Neural progenitor cell (in vitro differentiated cells): Measurements from ENCODE around the gene SPATA6. TPM values are rescaled to one million over a fixed set of nuclear protein-coding genes. Genes with fewer than 3 reads are reported as not detected.
"Not testable (repeated sequence)": the region's sequence is repeated elsewhere in the genome, so short reads cannot be mapped to it uniquely, and the experiment has no call there.

Source experiments
- DNase-seq: peaks from one replicate; pipeline ENCODE4 v3.0.0-alpha.2; 2016; ENCODE audit warnings: low spot score
- H2AFZ ChIP-seq: fragments of 200-600 bp; sonication (generic); replicated peaks from 2 replicates; pipeline ENCODE4 v1.6.1; 2016; ENCODE audit warnings: antibody characterized with exemption
- H3F3A ChIP-seq: fragments of 200-600 bp; sonication (generic); 2 replicates; pipeline ENCODE4 v1.6.1; 2016; ENCODE audit warnings: antibody characterized with exemption, low read depth
- H3K27ac ChIP-seq: fragments of 200-600 bp; sonication (generic); 2 replicates; pipeline ENCODE4 v1.5.1; 2016; ENCODE audit warnings: mild to moderate bottlenecking
- H3K27me3 ChIP-seq: fragments of 200-600 bp; sonication (generic); 2 replicates; pipeline ENCODE4 v1.6.1; 2016; ENCODE audit warnings: mild to moderate bottlenecking, moderate library complexity
- H3K36me3 ChIP-seq: fragments of 200-600 bp; sonication (generic); 2 replicates; pipeline ENCODE4 v1.5.1; 2016
- H3K4me1 ChIP-seq: fragments of 200-600 bp; sonication (generic); 2 replicates; pipeline ENCODE4 v1.6.1; 2016; ENCODE audit warnings: mixed run types
- H3K4me2 ChIP-seq: fragments of 200-600 bp; sonication (generic); 2 replicates; pipeline ENCODE4 v1.6.1; 2016
- H3K4me3 ChIP-seq: fragments of 200-600 bp; sonication (generic); 2 replicates; pipeline ENCODE4 v1.5.1; 2016
- H3K79me2 ChIP-seq: fragments of 200-600 bp; sonication (generic); 2 replicates; pipeline ENCODE4 v1.6.1; 2016; ENCODE audit warnings: low read depth
- H3K9ac ChIP-seq: fragments of 200-600 bp; sonication (generic); 2 replicates; pipeline ENCODE4 v1.6.1; 2016
- H3K9me3 ChIP-seq: fragments of 200-600 bp; sonication (generic); 2 replicates; pipeline ENCODE4 v1.5.1; 2016; ENCODE audit warnings: low read depth
- H4K20me1 ChIP-seq: fragments of 200-600 bp; sonication (generic); 2 replicates; pipeline ENCODE4 v1.6.1; 2016; ENCODE audit warnings: low read depth
- H3K27ac Mint-ChIP-seq: 3 replicates; pipeline ENCODE4 v1.8.0; 2021; ENCODE audit warnings: mixed read lengths
- H3K27me3 Mint-ChIP-seq: 2 replicates; pipeline ENCODE4 v1.8.0; 2022; ENCODE audit warnings: low read depth, mild to moderate bottlenecking, inconsistent platforms, moderate library complexity, mixed read lengths; ENCODE audit not compliant: insufficient read depth
- H3K36me3 Mint-ChIP-seq: 3 replicates; pipeline ENCODE4 v1.8.0; 2021; ENCODE audit warnings: mixed read lengths
- H3K4me1 Mint-ChIP-seq: 3 replicates; pipeline ENCODE4 v1.8.0; 2021; ENCODE audit warnings: mixed read lengths
- H3K4me3 Mint-ChIP-seq: 3 replicates; pipeline ENCODE4 v1.8.0; 2021; ENCODE audit warnings: mild to moderate bottlenecking, moderate library complexity, mixed read lengths
- H3K9me3 Mint-ChIP-seq: 3 replicates; pipeline ENCODE4 v1.8.0; 2020; ENCODE audit warnings: mixed read lengths
- EZH2 ChIP-seq: fragments of 200-600 bp; sonication (generic); IDR thresholded peaks from 2 replicates; pipeline ENCODE4 v1.6.1; 2017; ENCODE audit warnings: antibody characterized with exemption, mild to moderate bottlenecking, moderate library complexity
- EZH2phosphoT487 ChIP-seq: fragments of 200-600 bp; sonication (generic); IDR thresholded peaks from 2 replicates; pipeline ENCODE4 v1.6.1; 2017; ENCODE audit warnings: antibody characterized with exemption
- total RNA-seq: library from RNA; depleted of rRNA; stranded (reverse); fragments of >200 nt; gene quantifications from 2 replicates; pipeline ENCODE4 v1.2.3, GENCODE V29; 2015; ENCODE audit warnings: low replicate concordance
- TF ChIP-seq, protein P1 (sequence below): fragments of 200-600 bp; sonication (generic); IDR thresholded peaks from 2 replicates; pipeline ENCODE4 v1.5.1; 2017; ENCODE audit warnings: antibody characterized with exemption, mild to moderate bottlenecking

SPATA6 gene
- total RNA-seq, 1 donor from 2014 or later = 33.5 TPM

DNA sequence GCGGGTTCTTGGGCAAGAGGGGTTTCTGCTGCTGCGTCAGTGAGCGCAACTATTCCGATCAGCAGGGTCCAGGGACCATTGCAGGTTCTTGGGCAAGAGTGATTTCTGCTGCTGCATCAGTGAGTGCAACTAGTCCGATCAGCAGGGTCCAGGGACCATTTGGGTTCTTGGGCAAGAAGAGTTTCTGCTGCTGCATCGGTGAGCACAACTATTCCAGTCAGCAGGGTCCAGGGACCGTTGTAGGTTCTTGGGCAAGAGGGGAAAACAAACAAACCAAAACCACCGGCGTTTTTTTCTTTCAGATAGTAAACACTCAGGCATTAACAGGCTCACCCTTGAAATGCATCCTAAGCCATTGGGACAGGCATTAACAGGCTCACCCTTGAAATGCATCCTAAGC, 32.6 kb downstream of the SPATA6 start:
- H3K4me3 Mint-ChIP-seq = no peak overlapping the region
- no peaks in the 10 kb centered on the region for H3K36me3 ChIP-seq

DNA sequence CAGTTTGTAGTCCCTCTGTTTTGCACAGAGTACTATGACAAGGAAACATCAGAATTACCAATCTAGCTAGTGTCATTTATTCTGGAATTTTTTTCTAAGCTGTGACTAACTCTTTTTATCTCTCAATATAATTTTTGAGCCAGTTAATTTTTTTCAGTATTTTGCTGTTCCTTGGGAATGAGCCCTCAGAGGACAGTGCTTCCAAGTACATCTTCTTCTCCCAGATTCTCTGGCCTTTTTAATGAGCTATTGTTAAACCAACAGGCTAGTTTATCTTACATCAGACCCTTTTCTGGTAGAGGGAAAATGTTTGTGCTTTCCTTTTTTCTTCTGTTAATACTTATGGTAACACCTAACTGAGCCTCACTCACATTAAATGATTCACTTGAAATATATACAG, 34.6 kb downstream of the SPATA6 start:
- H4K20me1 ChIP-seq, H3K27me3 Mint-ChIP-seq, DNase-seq, H3K4me1 Mint-ChIP-seq, H3K4me3 ChIP-seq, H2AFZ ChIP-seq, H3F3A ChIP-seq, H3K4me3 Mint-ChIP-seq, H3K9me3 Mint-ChIP-seq, H3K27me3 ChIP-seq, H3K4me2 ChIP-seq, H3K27ac Mint-ChIP-seq, H3K79me2 ChIP-seq, H3K9me3 ChIP-seq, H3K27ac ChIP-seq, H3K9ac ChIP-seq, H3K4me1 ChIP-seq, H3K36me3 ChIP-seq: not testable (repeated sequence)
- H3K36me3 Mint-ChIP-seq = peaks cover 36% of the 10 kb centered on the region

More for the DNA sequence above, 32.6 kb downstream of the SPATA6 start:
- H3K27me3 ChIP-seq = no peaks in the 10 kb centered on the region
- TF ChIP-seq, protein P1, sequence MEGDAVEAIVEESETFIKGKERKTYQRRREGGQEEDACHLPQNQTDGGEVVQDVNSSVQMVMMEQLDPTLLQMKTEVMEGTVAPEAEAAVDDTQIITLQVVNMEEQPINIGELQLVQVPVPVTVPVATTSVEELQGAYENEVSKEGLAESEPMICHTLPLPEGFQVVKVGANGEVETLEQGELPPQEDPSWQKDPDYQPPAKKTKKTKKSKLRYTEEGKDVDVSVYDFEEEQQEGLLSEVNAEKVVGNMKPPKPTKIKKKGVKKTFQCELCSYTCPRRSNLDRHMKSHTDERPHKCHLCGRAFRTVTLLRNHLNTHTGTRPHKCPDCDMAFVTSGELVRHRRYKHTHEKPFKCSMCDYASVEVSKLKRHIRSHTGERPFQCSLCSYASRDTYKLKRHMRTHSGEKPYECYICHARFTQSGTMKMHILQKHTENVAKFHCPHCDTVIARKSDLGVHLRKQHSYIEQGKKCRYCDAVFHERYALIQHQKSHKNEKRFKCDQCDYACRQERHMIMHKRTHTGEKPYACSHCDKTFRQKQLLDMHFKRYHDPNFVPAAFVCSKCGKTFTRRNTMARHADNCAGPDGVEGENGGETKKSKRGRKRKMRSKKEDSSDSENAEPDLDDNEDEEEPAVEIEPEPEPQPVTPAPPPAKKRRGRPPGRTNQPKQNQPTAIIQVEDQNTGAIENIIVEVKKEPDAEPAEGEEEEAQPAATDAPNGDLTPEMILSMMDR = no peak
- TF ChIP-seq EZH2phosphoT487 (no peak), EZH2 (no peak)
- H3K4me2 ChIP-seq = no peak overlapping the region
- H3K9me3 Mint-ChIP-seq = peaks cover 18% of the 10 kb centered on the region
- no peaks in the 10 kb centered on the region for H3K79me2 ChIP-seq
- H3K27me3 Mint-ChIP-seq = no peaks in the 10 kb centered on the region
- H3K27ac Mint-ChIP-seq = no peak overlapping the region
- H3K9me3 ChIP-seq = no peaks in the 10 kb centered on the region
- no peak overlapping the region for H3K4me3 ChIP-seq
- H3K4me1 ChIP-seq = peaks cover 6% of the 10 kb centered on the region
- peaks cover 40% of the 10 kb centered on the region for H3K36me3 Mint-ChIP-seq
- H4K20me1 ChIP-seq = peaks cover 4% of the 10 kb centered on the region
- no peak overlapping the region for H3K9ac ChIP-seq
- H3K4me1 Mint-ChIP-seq = no peaks in the 10 kb centered on the region
- DNase-seq = no peak
- H3F3A ChIP-seq = peaks cover 10% of the 10 kb centered on the region
- no peak overlapping the region for H2AFZ ChIP-seq
- no peak overlapping the region for H3K27ac ChIP-seq

DNA sequence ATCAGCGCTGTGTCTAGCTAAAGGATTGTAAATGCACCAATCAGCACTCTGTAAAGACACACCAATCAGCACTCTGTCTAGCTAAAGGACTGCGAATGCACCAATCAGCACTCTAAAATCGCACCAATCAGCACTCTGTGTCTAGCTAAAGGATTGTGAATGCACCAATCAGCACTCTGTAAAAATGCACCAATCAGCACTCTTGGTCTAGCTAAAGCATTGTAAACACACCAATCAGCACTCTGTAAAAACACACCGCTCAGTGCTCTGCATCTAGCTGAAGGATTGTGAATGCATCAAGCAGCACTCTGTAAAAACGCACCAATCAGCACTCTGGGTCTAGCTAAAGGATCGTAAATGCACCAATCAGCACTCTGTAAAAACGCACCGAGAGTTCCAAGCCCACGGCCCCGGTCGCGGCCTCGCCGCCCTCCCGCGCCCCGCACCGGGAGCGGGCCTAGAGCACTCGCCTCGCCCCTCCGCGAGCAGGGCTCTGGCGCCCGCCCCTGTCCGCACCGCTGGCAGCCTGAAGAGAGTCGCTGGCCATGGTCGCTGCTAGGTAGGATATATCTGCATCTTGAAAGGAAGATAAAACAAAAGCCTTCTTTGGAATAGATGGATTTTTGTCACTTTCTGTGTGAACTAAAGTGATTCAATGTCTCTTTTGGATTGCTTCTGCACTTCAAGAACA, 36.5 kb downstream of the SPATA6 start:
- not testable (repeated sequence) for H3K27ac Mint-ChIP-seq, H3K9me3 ChIP-seq, H3K27ac ChIP-seq, H4K20me1 ChIP-seq, H3K27me3 Mint-ChIP-seq, H3K4me1 Mint-ChIP-seq, H2AFZ ChIP-seq, H3K4me2 ChIP-seq, H3K4me1 ChIP-seq, H3K9ac ChIP-seq, H3F3A ChIP-seq, H3K4me3 ChIP-seq, H3K36me3 ChIP-seq, H3K79me2 ChIP-seq, H3K27me3 ChIP-seq, H3K4me3 Mint-ChIP-seq, DNase-seq
- Mint-ChIP-seq H3K9me3 (peaks cover 12% of the 10 kb centered on the region), H3K36me3 (peaks cover 34% of the 10 kb centered on the region)

DNA sequence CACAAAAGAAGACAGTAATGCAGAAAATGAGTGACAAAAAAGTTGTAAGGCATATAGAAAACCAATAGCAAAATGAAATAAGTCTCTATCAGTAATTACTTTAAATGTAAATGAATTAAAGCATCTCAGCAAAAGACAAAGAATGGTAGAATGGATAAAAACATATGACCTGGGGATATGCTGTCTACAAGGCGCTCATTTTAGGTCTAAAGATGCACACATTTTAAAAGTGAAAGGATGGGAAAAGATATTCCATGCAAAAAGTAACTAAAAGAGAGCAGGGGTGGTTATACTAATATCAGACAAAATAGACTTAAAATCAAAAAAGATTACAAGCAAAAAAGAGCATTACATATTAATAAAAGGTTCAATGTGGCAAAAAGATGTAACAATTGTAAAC, 41.2 kb downstream of the SPATA6 start:
- no peaks in the 10 kb centered on the region for H3K4me1 Mint-ChIP-seq
- no peak overlapping the region for H3K4me3 Mint-ChIP-seq
- no peak overlapping the region for H3K4me3 ChIP-seq
- H4K20me1 ChIP-seq = no peaks in the 10 kb centered on the region
- H3K27me3 Mint-ChIP-seq = peaks cover 3% of the 10 kb centered on the region
- TF ChIP-seq EZH2 (no peak), EZH2phosphoT487 (no peak)
- TF ChIP-seq, protein P1 = no peak
- no peaks in the 10 kb centered on the region for H3K9me3 ChIP-seq
- H3K9ac ChIP-seq = no peak overlapping the region
- no peak overlapping the region for H3K27ac Mint-ChIP-seq
- H3K4me2 ChIP-seq = no peak overlapping the region
- H3K9me3 Mint-ChIP-seq = peaks cover 5% of the 10 kb centered on the region
- H3K36me3 ChIP-seq = no peaks in the 10 kb centered on the region
- no peak for DNase-seq
- no peaks in the 10 kb centered on the region for H3K4me1 ChIP-seq
- no peak overlapping the region for H2AFZ ChIP-seq
- H3F3A ChIP-seq = no peaks in the 10 kb centered on the region
- H3K36me3 Mint-ChIP-seq = peaks cover 11% of the 10 kb centered on the region
- no peak overlapping the region for H3K27ac ChIP-seq
- H3K27me3 ChIP-seq = no peaks in the 10 kb centered on the region
- H3K79me2 ChIP-seq = no peaks in the 10 kb centered on the region
